Gastrocnemius medialis (tissue), 4 donors: ENCODE data around the gene RBFOX1. TPM values are rescaled to one million over a fixed set of nuclear protein-coding genes. Genes with fewer than 3 reads are reported as not detected.

Source experiments
- ATAC-seq, 2 donors: fragments of 150-250 bp; one replicate each; pipeline ENCODE4 v1.9.1; 2016
- DNase-seq, 2 donors: peaks; one replicate each; pipeline ENCODE4 v3.0.0-alpha.2; 2019
- H3K27ac ChIP-seq, 4 donors: fragments of 200-600 bp; sonication (generic); 1 replicate in 1 of 4; 2 replicates in 3 of 4; pipeline ENCODE4 v1.5.1; 2016 to 2018; ENCODE audit warnings: mild to moderate bottlenecking in 2 of 4, moderate library complexity in 1 of 4
- H3K27me3 ChIP-seq, 3 donors: fragments of 200-600 bp; sonication (generic) in 2 of 3; 1 replicate in 1 of 3; 2 replicates in 2 of 3; pipeline versions ENCODE4 v1.5.1 to v1.6.0; 2016 to 2019; ENCODE audit warnings: mild to moderate bottlenecking in 1 of 3, moderate library complexity in 1 of 3
- H3K36me3 ChIP-seq, 2 donors: fragments of 200-600 bp; sonication (generic) in 1 of 2; one replicate each; pipeline ENCODE4 v1.5.1; 2017 to 2018
- H3K4me1 ChIP-seq, 2 donors: fragments of 200-600 bp; sonication (generic) in 1 of 2; one replicate each; pipeline ENCODE4 v1.5.1; 2016 to 2017; ENCODE audit warnings: mild to moderate bottlenecking in 2 of 2
- H3K4me3 ChIP-seq, 4 donors: fragments of 200-600 bp; sonication (generic) in 3 of 4; 1 replicate in 1 of 4; 2 replicates in 3 of 4; pipeline ENCODE4 v1.5.1; 2016 to 2019; ENCODE audit warnings: mild to moderate bottlenecking in 2 of 4
- H3K9me3 ChIP-seq, 3 donors: fragments of 200-600 bp; sonication (generic) in 2 of 3; 1 replicate in 1 of 3; 2 replicates in 2 of 3; pipeline ENCODE4 v1.5.1; 2016 to 2019
- CTCF ChIP-seq, 5 experiments: fragments of 450-650 bp in 3 of 5; fragments of 200-600 bp in 2 of 5; sonication (generic) in 2 of 5; IDR thresholded peaks in 4 of 5; conservative IDR thresholded peaks in 1 of 5; 1 replicate in 4 of 5; 2 replicates in 1 of 5; pipeline ENCODE4 v1.5.1; 2016 to 2019; ENCODE audit warnings: antibody characterized with exemption in 5 of 5, mild to moderate bottlenecking in 3 of 5, moderate library complexity in 3 of 5
- POLR2A ChIP-seq, 2 donors: fragments of 450-650 bp; IDR thresholded peaks; one replicate each; pipeline ENCODE4 v1.6.1; 2017; ENCODE audit warnings: antibody characterized with exemption in 2 of 2, mild to moderate bottlenecking in 2 of 2, moderate library complexity in 2 of 2
- in situ Hi-C, 4 donors: fragments of 200-750 bp; cut with MboI; loops; one replicate each; pipeline versions ENCODE4 v1.15.0 to v1.8.0; 2017; ENCODE audit warnings: low sequenced_read_pairs in 4 of 4
- intact Hi-C: fragments of 100-400 bp; cut with DNase I; formaldehyde crosslinking; loops from one replicate; pipeline ENCODE4 v1.15.1; 2023; ENCODE audit warnings: low total_unique reads
- total RNA-seq, 4 donors: library from RNA; depleted of rRNA; stranded (reverse); fragments of >200 nt; gene quantifications; one replicate each; pipeline versions ENCODE4 v1.1.0 to v1.2.3, GENCODE V29; 2016

The RBFOX1 gene
- total RNA-seq, 4 donors from 2014 or later, result 42.5 to 98.8 (median 58.6) TPM

GRCh38 chr16:7304958-7305357 is 27.7 kb upstream of the RBFOX1 start:
- H3K27me3 ChIP-seq, result peaks cover 4 to 11% (median 10%) of the 10 kb centered on the region in 3 donors
- TF ChIP-seq POLR2A (IDR thresholded peaks at IDR 0.05), result no peak
- H3K27ac ChIP-seq, result no peak overlapping the region
- H3K9me3 ChIP-seq, result no peaks in the 10 kb centered on the region
- intact Hi-C loops (no loop called here), in situ Hi-C loops (no loop called here)
- no peaks in the 10 kb centered on the region for H3K36me3 ChIP-seq
- H3K4me3 ChIP-seq, result peak overlapping the region in 1 of 4 donors; percentile 58
- DNase-seq (no peak), ATAC-seq (no peak)
- peaks cover 3 to 16% of the 10 kb centered on the region in 2 donors for H3K4me1 ChIP-seq

- DNase-seq (no peak), ATAC-seq (peak in 1 of 2 donors; percentile 41)
- Histone ChIP-seq H3K4me1 (no peaks in the 10 kb centered on the region), H3K27me3 (no peaks in the 10 kb centered on the region), H3K27ac (no peak overlapping the region), H3K36me3 (no peaks in the 10 kb centered on the region), H3K9me3 (no peaks in the 10 kb centered on the region), H3K4me3 (no peak overlapping the region)
- in situ Hi-C loops, result no loop called here
- TF ChIP-seq POLR2A (IDR thresholded peaks at IDR 0.05) (no peak), CTCF (IDR thresholded peaks at IDR 0.05 in 4 of 5, conservative IDR thresholded peaks at IDR 0.05 in 1 of 5) (peak; percentile 17 to 63 (median 32))
- intact Hi-C loops, result no loop called here
These were observed 19.5 kb upstream of the RBFOX1 start for GRCh38 chr16:7313170-7313569.

- peaks cover 0 to 6% of the 10 kb centered on the region in 2 donors for H3K4me1 ChIP-seq
- intact Hi-C loops (no loop called here), in situ Hi-C loops (no loop called here)
- no peak overlapping the region for H3K4me3 ChIP-seq
- DNase-seq (no peak), ATAC-seq (no peak)
- no peaks in the 10 kb centered on the region for H3K9me3 ChIP-seq
- no peak for TF ChIP-seq CTCF (IDR thresholded peaks at IDR 0.05 in 4 of 5, conservative IDR thresholded peaks at IDR 0.05 in 1 of 5)
- TF ChIP-seq POLR2A (IDR thresholded peaks at IDR 0.05), result no peak
- no peaks in the 10 kb centered on the region for H3K27me3 ChIP-seq
- no peak overlapping the region for H3K27ac ChIP-seq
- no peaks in the 10 kb centered on the region for H3K36me3 ChIP-seq
These were observed 18.5 kb upstream of the RBFOX1 start for GRCh38 chr16:7314163-7314562.

- no peak for ATAC-seq
- no peak overlapping the region for H3K27ac ChIP-seq
- no peaks in the 10 kb centered on the region for H3K9me3 ChIP-seq
- H3K36me3 ChIP-seq, result no peaks in the 10 kb centered on the region
- peaks cover 0 to 7% of the 10 kb centered on the region in 2 donors for H3K4me1 ChIP-seq
- DNase-seq, result no peak
- H3K27me3 ChIP-seq, result no peaks in the 10 kb centered on the region
- H3K4me3 ChIP-seq, result no peak overlapping the region
- in situ Hi-C loops (no loop called here), intact Hi-C loops (no loop called here)
- TF ChIP-seq CTCF (IDR thresholded peaks at IDR 0.05 in 4 of 5, conservative IDR thresholded peaks at IDR 0.05 in 1 of 5) (no peak), POLR2A (IDR thresholded peaks at IDR 0.05) (no peak)
These were observed 16.8 kb upstream of the RBFOX1 start for GRCh38 chr16:7315813-7316212.

GRCh38 chr16:7316281-7316888 is 16.3 kb upstream of the RBFOX1 start:
- Histone ChIP-seq H3K27ac (no peak overlapping the region), H3K36me3 (no peaks in the 10 kb centered on the region), H3K9me3 (no peaks in the 10 kb centered on the region), H3K27me3 (no peaks in the 10 kb centered on the region), H3K4me1 (peaks cover 0 to 7% of the 10 kb centered on the region in 2 donors), H3K4me3 (no peak overlapping the region)
- DNase-seq (no peak), ATAC-seq (no peak)
- TF ChIP-seq CTCF (IDR thresholded peaks at IDR 0.05 in 4 of 5, conservative IDR thresholded peaks at IDR 0.05 in 1 of 5), result no peak
- no peak for TF ChIP-seq POLR2A (IDR thresholded peaks at IDR 0.05)
- intact Hi-C loops (no loop called here), in situ Hi-C loops (no loop called here)
